ENCODE measurements around the gene ZC3H18.

ZC3H18 gene

DNA sequence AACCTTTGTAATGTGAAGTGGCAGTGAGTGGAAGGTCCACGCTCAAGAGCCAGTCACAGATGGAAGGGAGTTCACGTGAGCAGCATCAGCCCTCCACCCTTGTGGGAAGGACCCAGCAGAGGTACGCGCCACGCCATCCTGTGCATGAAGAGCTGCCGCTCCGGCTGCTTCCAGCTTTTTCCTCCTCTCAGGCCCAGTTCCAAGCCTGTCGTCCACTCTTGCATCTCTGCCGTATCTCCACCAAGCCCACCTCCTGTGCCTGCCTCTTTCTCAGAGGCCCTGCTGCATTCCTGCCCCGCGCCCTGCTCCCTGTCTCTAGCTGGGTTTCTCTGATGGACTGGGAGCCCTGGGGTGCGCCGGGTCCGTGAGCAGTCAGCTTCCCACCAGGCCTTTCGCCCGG, 10.2 kb downstream of the ZC3H18 start:
- no peak for DNase-seq (ENCODE audit: low spot score)

DNA sequence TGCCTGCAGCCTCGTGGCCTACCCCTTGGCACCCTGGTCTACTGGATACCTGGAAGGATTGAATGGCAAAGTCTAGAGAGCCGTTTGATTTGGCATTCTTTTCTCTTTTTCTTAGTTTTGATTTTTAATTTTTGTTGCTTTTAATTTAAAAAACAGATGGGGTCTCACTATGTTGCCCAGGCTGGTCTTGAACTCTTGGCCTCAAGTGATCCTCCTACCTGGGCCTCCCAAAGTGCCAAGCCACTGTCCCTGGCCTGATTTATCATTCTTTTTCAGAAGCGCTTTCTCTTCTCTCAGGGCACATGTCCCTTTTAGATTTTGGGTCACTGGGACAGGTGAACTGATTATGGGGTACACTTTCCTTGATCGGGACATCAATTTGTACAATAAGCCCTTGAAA, 10.8 kb downstream of the ZC3H18 start:
- DNase-seq (ENCODE audit: low spot score), result no peak

DNA sequence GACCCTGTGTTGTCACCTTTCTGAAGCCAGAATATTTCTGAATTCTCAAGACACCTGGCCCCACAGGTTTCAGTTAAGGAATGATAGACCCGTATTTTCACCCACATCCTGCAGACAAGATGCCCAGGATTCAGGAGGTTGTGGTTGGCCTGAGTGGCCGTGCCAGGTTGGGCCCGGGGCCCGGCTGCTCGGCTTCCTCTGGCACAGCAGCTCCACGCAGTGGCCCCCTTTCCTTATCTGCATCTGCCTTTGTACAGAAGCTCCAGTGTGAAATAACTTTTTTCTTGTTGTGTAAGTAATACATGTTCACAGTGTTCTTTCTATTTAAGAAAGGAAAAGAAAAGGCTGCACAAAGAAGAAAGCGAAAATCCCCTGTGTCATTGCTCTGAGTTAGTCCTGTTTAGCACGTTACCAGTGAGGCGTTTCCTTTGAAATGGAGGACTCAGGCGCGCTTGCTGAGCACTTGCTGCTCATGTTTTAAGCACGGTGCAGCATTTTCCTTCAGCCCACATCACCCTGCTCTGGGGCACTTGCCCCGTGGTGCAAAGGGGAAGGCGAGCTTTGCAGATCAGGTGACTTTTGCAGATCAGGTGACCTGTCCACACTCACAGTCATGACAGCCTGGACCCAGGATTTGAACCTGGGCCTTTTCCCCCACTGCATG, 12.8 kb downstream of the ZC3H18 start:
- DNase-seq (ENCODE audit: low spot score), result no peak

DNA sequence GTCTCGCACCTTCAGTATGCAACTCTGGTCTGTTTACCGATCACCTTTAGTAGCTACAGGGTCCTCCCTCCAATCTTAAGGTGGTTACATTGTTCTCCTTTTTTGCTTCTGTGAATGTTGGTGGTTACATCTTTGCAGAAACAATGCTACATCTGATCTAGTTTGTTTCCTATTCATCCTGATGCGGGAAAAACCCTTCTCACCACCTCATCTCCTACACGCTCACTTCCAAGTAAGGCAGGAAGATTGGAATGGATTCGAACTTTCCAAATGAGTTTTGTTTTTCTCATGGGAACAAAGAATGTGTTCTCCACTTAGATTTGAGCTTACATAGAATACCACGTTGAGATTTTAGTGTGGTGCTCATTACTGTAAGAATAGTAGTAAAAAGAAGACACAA, 14.5 kb downstream of the ZC3H18 start:
- DNase-seq (ENCODE audit: low spot score), result no peak

DNA sequence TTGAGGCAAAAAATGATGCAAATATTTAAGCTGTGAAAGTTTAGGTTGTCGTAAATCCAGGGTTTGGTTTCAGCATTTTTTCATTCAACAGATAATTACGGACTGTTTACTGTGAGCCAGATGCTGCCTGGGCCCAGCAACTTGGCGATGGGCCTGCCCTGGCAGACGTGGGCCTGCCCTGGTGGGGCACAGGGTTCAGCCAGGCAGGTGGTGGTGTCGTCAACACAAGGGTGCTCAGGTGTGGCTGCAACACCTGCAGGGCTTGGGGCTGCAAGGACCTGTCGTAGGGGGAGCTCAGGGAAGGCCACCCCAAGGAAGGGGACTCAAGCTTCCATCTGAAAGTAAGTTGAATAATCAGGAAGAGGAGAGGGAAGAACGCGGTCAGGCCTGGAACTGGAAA, 15.1 kb downstream of the ZC3H18 start:
- no peak for DNase-seq (ENCODE audit: low spot score)

DNA sequence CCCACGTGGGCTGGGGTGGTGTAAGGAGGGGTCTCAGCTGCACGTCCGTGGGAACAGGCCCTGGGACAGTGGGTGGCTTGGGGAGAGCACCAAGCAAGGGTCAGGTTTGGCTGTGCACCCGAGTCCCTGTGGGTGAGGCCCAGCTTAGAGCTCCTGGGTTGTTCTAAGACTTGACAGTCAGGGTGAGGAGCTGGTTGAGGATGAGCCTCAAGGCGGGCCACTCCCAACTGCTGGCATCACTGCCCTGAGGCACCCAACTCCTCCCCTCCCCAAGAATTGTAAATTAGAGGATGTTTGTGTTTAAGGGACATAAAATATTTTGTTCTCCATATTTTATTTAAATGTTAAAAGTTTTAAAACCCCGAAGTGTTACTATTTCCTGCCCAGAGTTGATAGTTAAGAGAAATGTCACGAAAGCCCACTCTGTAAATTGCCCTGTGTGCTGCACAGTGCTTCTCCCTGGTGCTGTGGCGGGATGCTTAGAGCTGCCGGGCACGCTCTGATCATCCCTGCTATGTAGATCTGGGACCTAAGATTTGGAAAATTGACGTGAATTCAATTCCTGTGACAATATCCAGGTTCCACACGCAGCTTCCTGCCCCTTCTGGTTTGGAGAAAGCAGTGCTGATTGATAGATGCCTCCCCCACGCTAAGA, 15.9 kb downstream of the ZC3H18 start:
- no peak for DNase-seq (ENCODE audit: low spot score)

DNA sequence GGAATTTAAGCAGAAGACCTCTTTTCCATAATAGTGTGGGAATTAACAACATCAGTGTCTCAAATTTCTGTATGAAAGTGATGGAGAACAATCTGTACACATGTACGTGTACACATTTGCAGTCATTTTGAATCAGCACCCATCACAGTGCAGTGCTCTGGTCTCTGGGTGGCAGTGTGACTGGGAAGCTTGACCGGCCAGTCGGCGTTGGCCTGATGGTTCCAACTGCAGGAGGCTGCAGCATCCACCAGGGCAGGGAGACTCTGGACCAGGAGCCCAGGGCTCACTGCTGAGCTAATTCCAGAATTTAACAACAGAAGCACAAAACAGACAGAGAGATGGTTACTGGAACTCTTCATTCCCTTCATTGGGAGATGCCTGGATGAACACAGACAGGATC, 17.9 kb downstream of the ZC3H18 start:
- no peak for DNase-seq (ENCODE audit: low spot score)

DNA sequence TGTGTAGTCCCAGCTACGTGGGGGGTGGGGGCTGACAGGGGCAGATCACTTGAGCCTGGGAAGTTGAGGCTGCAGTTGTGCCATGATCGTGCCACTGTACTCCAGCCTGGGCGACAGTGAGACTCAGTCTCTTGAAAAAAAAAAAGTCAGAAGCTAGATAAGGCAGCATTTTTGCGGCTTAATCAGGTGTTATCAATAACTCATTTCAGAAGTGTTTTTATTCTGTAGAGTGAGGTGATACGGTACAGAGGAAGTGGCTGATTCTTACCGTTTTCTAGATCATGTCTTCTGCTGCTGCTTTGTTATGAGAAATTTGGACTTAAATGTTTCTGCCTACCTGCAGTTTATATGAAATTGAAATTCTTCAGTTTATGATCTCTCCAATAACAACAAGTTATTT, 18.6 kb downstream of the ZC3H18 start:
- DNase-seq (ENCODE audit: low spot score), result no peak

DNA sequence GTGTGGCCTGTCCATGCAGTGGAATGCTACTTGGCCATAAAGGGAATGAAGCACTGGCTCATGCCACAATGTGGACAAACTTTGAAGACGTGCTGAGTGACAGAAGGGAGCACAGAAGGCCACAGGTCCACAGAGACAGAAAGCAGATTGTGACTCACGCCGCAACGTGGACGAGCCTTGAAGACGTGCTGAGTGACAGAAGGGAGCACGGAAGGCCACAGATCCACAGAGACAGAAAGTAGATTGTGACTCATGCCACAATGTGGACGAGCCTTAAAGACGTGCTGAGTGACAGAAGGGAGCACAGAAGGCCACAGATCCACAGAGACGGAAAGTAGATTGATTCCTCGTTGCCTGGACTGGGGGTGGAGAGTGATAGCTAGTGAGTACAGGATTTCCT, 19.2 kb downstream of the ZC3H18 start:
- DNase-seq (ENCODE audit: low spot score), result no peak

DNA sequence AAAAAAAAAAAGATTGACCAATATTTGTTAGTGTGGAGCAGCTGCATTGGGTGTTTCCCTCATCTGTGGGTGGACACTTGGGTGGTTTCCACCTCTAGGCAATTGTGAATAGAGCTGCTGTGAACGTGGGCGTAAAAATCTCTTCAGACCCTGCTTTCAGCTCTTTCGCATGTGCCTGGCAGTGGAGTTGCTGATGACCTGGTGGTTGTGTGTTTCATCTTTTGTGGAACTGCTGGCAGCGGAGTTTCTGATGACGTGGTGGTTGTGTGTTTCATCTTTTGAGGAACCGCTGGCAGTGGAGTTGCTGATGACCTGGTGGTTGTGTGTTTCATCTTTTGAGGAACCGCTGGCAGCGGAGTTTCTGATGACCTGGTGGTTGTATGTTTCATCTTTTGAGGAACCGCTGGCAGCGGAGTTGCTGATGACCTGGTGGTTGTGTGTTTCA, 21.4 kb downstream of the ZC3H18 start:
- DNase-seq (ENCODE audit: low spot score), result no peak

DNA sequence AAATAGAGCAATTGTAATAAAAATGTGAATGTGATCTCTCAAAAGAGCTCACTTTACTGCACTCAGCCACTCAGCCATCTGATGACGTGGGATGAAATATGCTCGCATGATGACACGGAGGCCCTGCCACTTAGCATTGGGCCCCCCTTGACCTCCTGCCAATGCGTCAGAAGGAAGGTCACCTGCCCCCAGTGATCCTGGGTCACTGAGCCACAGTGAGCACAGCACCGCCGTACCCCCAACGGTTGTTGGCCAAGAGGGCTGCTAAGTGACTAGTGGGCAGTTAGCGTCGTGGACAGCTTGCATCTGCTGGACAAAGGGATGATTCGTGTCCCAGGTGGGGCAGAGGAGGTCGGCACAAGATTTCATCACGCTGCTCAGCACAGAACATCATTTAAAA, 22.9 kb downstream of the ZC3H18 start:
- DNase-seq (ENCODE audit: low spot score), result no peak

DNA sequence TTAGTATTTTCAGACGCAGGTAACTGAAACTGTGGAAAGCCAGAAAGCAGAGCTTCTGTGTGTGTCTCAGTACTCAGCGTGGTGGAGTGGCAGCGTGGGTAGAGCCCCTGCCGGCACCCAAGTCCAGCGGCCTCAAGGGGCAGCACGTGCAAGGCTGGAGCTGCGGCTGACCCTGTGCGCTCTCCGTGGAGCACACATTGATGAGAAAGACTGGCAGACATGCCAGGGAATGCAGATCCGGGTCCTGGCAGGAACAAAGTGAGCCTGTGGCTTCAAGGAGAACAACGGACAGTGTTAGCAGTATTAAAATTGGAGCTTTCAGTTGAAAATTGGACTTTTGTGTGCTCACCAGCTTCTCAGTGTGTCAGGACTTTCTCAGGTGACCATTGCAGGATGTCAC, 23.3 kb downstream of the ZC3H18 start:
- no peak for DNase-seq (ENCODE audit: low spot score)

DNA sequence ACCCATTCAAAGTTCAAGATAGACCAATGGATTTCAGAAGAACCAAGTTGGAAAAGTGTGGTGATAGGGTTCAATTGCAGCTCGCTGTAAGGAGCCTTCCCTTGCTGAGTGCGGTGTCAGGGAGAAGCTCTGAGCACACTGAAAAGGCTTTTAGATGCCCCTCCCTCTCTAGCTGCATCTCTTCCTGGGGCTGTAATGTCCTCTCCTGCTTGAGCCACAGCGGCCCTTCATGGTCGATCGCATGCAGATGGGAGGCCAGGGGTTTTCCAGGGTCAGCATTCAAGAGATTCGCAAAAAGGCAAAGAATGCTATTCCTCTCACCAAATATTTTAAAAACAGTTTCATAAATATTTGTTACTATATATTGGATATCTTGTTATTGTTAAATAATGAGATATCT, 23.7 kb downstream of the ZC3H18 start:
- no peak for DNase-seq (ENCODE audit: low spot score)

DNA sequence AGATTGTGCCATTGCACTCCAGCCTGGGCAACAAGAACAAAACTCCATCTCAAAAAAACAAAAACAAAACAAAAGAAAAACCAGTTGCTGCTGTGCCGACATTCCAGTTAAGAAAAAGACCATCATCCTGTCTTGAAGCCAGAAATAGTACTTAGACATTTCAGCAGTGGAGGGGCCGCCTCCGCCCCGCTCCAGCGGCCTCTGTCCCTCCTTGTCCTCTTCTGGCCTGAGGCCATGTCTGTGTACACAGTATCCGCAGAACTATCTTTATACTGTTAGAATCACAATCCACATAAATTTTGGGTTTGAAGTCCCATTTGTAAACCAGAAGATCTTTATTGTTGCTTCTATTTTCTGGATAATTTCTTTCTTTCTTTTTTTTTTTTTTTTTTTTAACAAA, 24.9 kb downstream of the ZC3H18 start:
- no peak for DNase-seq (ENCODE audit: low spot score)

DNA sequence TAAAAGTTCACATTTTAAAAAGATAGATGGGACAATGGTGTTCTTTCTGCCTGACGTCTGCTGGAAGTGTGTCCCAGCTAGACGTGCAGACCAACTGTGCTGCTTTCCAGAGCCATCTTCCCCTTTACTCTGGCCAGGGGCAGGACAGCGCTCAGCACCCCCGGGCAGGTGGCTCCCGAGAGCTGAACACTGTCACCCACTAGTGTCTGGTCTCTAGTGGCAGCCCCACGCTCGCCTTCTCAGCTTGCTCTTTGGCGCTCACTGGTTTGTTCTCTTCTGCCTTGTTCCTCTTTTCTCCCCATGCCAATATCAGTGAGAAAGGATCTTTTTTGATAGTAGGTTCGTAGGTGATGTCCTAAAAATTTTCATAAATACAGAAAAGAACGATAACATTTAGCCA, 25.7 kb downstream of the ZC3H18 start:
- no peak for DNase-seq (ENCODE audit: low spot score)

DNA sequence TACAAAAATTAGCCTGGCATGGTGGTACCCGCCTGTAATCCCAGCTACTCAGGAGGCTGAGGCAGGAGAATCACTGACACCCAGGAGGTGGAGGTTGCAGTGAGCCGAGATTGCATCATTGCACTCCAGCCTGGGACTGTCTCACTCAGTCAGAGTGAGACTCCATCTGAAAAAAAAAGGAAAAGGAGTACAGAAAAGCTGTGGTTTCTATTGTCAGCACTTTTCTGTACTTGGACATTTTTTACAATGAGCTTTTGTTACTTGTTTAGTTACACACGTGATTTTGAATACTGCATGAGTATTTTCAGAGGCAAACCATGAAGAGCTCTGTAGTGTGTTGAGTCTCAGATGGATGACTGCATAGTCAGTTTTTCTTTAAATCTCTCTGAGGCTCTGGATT, 26.3 kb downstream of the ZC3H18 start:
- DNase-seq (ENCODE audit: low spot score), result no peak

DNA sequence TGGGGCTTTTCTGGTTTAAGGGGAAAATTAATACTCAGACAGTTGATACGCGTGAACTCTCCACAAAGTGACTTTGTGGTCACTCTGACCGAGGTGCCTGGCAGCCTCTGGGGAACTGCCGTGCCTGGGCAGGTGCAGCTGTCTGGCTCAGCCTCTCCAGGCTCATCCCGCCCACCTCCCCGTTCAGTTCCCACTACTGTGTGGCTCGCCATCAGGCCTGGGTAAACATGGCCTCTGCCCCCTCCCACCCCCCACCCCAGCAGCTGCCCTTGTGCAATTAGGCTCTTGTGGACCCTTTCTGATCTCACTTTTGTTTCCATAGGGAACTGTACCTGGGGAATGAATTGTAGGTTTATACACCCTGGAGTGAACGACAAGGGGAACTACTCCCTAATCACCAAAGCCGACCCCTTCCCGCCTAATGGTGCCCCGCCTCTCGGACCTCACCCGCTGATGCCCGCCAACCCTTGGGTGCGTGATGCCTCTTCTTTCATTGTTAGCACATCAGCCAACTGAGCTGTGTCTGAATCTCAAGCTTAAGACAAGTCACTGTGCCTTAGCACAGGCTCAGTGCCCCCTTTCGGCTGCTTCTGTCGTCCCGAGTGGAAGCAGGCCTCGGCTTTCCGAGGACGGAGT, 27.8 kb downstream of the ZC3H18 start:
- DNase-seq (ENCODE audit: low spot score), result no peak

DNA sequence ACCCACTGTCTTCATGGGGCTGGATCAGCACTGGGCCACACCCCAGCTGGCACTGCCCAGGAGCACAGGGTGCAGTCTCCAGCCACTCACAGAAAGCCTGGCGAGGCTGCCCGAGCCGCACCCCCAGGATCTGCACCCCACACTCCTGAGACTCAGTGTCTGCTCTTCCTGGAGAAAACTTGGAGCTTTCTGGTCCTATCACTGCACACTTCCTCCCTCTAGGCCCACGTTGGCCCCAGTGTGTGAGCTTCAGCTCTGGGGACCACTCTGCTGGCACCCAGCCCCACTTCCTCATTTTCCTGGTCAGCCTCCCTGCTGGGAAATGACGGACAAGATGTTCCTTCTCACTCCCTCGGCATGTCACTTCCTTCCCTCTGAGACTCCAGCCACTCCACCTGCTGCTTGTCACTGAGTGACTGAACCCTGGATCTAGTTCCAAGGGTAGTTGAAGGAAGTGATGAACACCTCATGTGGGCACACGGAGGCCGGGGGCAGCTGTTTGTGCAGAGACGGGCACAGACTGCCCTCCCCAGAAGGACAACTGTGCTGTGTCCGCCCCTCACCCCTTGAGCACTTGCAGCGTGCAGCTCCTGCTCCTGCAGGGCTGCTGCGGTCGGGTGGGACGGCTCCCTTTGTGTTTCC, 29.0 kb downstream of the ZC3H18 start:
- no peak for DNase-seq (ENCODE audit: low spot score)

DNA sequence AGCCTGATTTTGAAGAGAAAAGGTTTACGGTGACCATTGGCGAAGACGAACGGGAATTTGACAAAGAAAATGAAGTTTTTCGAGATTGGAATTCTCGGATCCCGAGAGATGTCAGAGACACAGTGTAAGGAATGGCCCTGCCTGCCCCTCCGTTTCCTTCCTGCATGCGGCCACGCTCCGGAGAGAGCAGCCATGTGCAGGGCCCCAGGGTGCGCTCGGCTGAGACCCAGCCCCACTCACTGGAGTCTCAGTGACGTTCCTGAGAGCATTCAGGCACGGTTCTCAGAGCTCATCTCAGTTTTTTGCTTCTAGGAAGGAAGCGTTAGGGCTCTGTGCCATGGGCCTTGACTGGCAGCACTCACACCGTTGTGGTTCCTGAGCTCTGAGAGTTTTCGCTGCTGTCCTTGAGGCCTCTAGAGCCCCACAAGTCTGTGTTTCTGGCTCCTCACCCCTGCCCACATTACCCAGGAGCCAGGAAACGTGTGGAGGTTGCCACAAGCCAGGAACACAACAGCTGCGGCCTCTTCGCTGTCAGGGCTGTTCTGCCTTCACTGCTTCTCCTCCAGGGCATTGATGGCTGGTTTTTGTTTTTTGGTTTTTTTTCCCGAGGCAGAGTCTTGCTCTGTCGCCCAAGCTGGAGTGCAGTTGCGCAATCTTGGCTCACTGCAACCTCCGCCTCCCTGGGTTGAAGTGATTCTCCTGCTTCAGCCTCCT, 29.8 kb downstream of the ZC3H18 start:
- no peak for DNase-seq (ENCODE audit: low spot score)

DNA sequence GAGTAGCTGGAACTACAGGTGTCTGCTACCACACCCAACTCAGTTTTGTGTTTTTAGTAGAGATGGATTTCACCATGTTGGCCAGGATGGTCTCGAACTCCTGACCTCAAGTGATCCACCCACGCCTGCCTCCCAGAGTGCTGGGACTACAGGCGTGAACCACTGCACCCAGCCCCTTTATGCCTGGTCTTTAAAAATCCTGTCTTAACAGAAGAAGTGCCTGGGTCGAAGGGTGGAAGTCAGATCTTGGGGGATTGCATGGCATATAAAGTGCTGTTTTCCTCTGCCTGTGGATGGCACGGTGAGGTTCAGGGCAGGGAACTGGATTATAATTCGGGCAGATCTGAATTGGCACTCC, 30.3 kb downstream of the ZC3H18 start:
- DNase-seq (ENCODE audit: low spot score), result no peak

DNA sequence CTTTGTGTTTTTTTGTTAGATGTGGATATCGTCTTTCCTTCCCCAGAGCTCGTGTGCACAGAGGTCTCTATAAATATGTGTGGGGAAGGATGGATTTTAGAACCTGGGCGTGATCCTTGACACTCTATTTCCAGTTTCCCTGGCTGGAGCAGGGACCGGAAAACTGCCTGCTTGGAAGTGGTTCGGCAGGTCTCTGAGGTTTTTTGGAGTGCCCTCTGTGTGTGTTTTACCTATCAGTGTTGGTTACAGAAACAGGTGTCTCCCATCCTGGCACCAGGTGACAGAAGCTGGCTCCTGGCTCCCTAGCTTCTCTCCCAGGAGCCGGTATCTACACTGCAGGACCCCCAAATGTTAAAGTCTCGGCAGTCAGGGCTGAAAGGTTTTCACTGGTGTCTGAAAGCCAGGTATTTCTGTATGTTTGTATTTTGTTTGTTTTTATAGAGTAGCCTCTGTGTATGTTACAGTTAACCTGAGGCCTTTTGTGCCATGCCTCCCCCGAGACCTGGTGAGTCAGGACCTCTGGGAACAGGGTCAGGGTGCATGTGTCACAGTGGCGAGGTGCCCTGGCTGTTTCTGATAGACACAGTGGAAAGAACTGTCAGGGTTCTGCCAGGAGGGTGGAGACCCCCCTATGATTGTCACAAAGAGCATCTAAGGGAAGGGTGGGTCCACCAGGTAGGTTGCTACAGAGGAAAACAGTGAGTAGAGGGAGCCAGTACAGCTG, 31.3 kb downstream of the ZC3H18 start:
- no peak for DNase-seq (ENCODE audit: low spot score)

DNA sequence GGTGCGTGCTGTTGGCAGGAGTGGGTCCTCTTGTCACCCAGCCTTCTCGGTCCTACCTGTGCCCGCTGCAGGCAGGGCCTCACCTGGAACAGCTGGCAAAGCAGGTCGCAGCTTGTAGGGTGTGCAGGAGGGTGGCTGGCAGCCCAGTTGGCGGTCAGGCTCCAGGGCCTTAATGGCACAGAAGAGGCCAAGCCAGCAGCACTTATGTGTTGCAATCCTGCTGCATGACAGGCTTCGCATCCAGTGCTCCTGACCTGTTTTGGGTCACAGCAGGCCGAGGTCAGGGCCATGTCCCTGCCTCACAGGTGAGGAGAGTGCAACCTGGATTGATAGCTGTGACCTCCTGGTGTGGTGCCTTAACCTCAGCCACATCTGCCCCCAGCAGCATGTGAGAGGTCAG, 31.9 kb downstream of the ZC3H18 start:
- DNase-seq (ENCODE audit: low spot score), result no peak
